ENCODE measurements around the gene DACT2. TPM values are rescaled to one million over a fixed set of nuclear protein-coding genes. Genes with fewer than 3 reads are reported as not detected.

The DACT2 gene
- total RNA-seq, 1 donor from 2014 or later: 0.36 TPM

- no peak overlapping the region for H2AFZ ChIP-seq (replicated peaks)
- Mint-ChIP-seq H3K4me3 (no peak overlapping the region), H3K27me3 (ENCODE audit: insufficient read depth, low read depth) (peaks cover 2% of the 10 kb centered on the region), H3K9me3 (no peaks in the 10 kb centered on the region), H3K27ac (no peak overlapping the region), H3K36me3 (no peaks in the 10 kb centered on the region), H3K4me1 (peaks cover 18% of the 10 kb centered on the region)
- DNase-seq (ENCODE audit: low spot score): no peak
- no peaks in the 10 kb centered on the region for H3K9me3 ChIP-seq (ENCODE audit: low read depth)
- no peak for TF ChIP-seq EZH2 (IDR thresholded peaks at IDR 0.05)
- no peak for TF ChIP-seq EZH2phosphoT487 (IDR thresholded peaks at IDR 0.05)
- TF ChIP-seq CTCF (IDR thresholded peaks at IDR 0.05): no peak
- H3F3A ChIP-seq (ENCODE audit: low read depth): no peaks in the 10 kb centered on the region
- H3K9ac ChIP-seq: no peak overlapping the region
- H3K4me3 ChIP-seq: no peak overlapping the region
- H3K4me1 ChIP-seq: no peaks in the 10 kb centered on the region
- no peaks in the 10 kb centered on the region for H4K20me1 ChIP-seq (ENCODE audit: low read depth)
- H3K4me2 ChIP-seq: no peak overlapping the region
- H3K27ac ChIP-seq: no peak overlapping the region
- H3K36me3 ChIP-seq: no peaks in the 10 kb centered on the region
- H3K79me2 ChIP-seq (ENCODE audit: low read depth): no peaks in the 10 kb centered on the region
- H3K27me3 ChIP-seq: no peaks in the 10 kb centered on the region
Observed at GRCh38 chr6:168344338-168344737, 24.8 kb upstream of the DACT2 start.

- Histone ChIP-seq H3K27ac (no peak overlapping the region), H2AFZ (replicated peaks) (no peak overlapping the region), H3K4me1 (no peaks in the 10 kb centered on the region), H3K36me3 (no peaks in the 10 kb centered on the region), H4K20me1 (ENCODE audit: low read depth) (no peaks in the 10 kb centered on the region), H3K4me2 (no peak overlapping the region), H3K9ac (no peak overlapping the region), H3F3A (ENCODE audit: low read depth) (no peaks in the 10 kb centered on the region), H3K79me2 (ENCODE audit: low read depth) (no peaks in the 10 kb centered on the region), H3K4me3 (no peak overlapping the region), H3K9me3 (ENCODE audit: low read depth) (no peaks in the 10 kb centered on the region), H3K27me3 (no peaks in the 10 kb centered on the region)
- no peaks in the 10 kb centered on the region for H3K9me3 Mint-ChIP-seq
- TF ChIP-seq CTCF (IDR thresholded peaks at IDR 0.05): no peak
- TF ChIP-seq EZH2phosphoT487 (IDR thresholded peaks at IDR 0.05): no peak
- TF ChIP-seq EZH2 (IDR thresholded peaks at IDR 0.05): no peak
- H3K27me3 Mint-ChIP-seq (ENCODE audit: insufficient read depth, low read depth): peaks cover 2% of the 10 kb centered on the region
- H3K4me1 Mint-ChIP-seq: peaks cover 22% of the 10 kb centered on the region
- DNase-seq (ENCODE audit: low spot score): no peak
- H3K4me3 Mint-ChIP-seq: no peak overlapping the region
- H3K27ac Mint-ChIP-seq: no peak overlapping the region
- H3K36me3 Mint-ChIP-seq: no peaks in the 10 kb centered on the region
Observed at GRCh38 chr6:168343239-168344150, 23.9 kb upstream of the DACT2 start.

GRCh38 chr6:168342636-168343035 lies 23.1 kb upstream of the DACT2 start:
- Histone ChIP-seq H3K27me3 (no peaks in the 10 kb centered on the region), H3K9me3 (ENCODE audit: low read depth) (no peaks in the 10 kb centered on the region), H4K20me1 (ENCODE audit: low read depth) (no peaks in the 10 kb centered on the region), H3K79me2 (ENCODE audit: low read depth) (no peaks in the 10 kb centered on the region), H3K4me3 (no peak overlapping the region), H3K36me3 (no peaks in the 10 kb centered on the region), H3K4me2 (no peak overlapping the region), H3F3A (ENCODE audit: low read depth) (no peaks in the 10 kb centered on the region), H3K9ac (no peak overlapping the region), H3K4me1 (no peaks in the 10 kb centered on the region), H2AFZ (replicated peaks) (no peak overlapping the region), H3K27ac (no peak overlapping the region)
- H3K4me1 Mint-ChIP-seq: peaks cover 22% of the 10 kb centered on the region
- no peak overlapping the region for H3K27ac Mint-ChIP-seq
- H3K27me3 Mint-ChIP-seq (ENCODE audit: insufficient read depth, low read depth): peaks cover 2% of the 10 kb centered on the region
- DNase-seq (ENCODE audit: low spot score): no peak
- no peaks in the 10 kb centered on the region for H3K9me3 Mint-ChIP-seq
- no peak overlapping the region for H3K4me3 Mint-ChIP-seq
- no peaks in the 10 kb centered on the region for H3K36me3 Mint-ChIP-seq
- TF ChIP-seq EZH2 (IDR thresholded peaks at IDR 0.05) (no peak), EZH2phosphoT487 (IDR thresholded peaks at IDR 0.05) (no peak), CTCF (IDR thresholded peaks at IDR 0.05) (no peak)

Measured in neural progenitor cell (in vitro differentiated cells).